KG1 (cell line): ENCODE data around the gene MAS1L.
"Not testable (repeated sequence)": the region's sequence is repeated elsewhere in the genome, so short reads cannot be mapped to it uniquely, and the experiment has no call there.

ENCODE experiments used
- DNase-seq: peaks from one replicate; lab custom pipeline; 2025; lab: John Stamatoyannopoulos, UW

The MAS1L gene

GRCh38 chr6:29479560-29479959 lies 8.2 kb downstream of the MAS1L start:
- no peak for DNase-seq

GRCh38 chr6:29478740-29479139 lies 9.0 kb downstream of the MAS1L start:
- no peak for DNase-seq

- no peak for DNase-seq
These were observed 9.8 kb downstream of the MAS1L start for GRCh38 chr6:29477923-29478450.

- DNase-seq, result no peak
These were observed 12.8 kb downstream of the MAS1L start for GRCh38 chr6:29474996-29475395.

- DNase-seq, result no peak
These were observed 21.5 kb downstream of the MAS1L start for GRCh38 chr6:29466241-29466640.

GRCh38 chr6:29465801-29466200 lies 22.0 kb downstream of the MAS1L start:
- no peak for DNase-seq

GRCh38 chr6:29465279-29465678 lies 22.5 kb downstream of the MAS1L start:
- no peak for DNase-seq

GRCh38 chr6:29462022-29462421 lies 25.7 kb downstream of the MAS1L start:
- DNase-seq, result no peak

GRCh38 chr6:29461021-29461814 lies 26.5 kb downstream of the MAS1L start:
- DNase-seq, result no peak

- DNase-seq, result no peak
These were observed 30.8 kb downstream of the MAS1L start, which contains the start of the genes OR11A1 and OR2H1 for GRCh38 chr6:29456971-29457370. TSS of gene OR11A1 (minus strand) at chr6:29457071. CDS start at chr6:29427641, 29,430 bp downstream. TSS of gene OR2H1 (plus strand) at chr6:29457155. CDS start at chr6:29461770, 4,615 bp downstream.

GRCh38 chr6:29451471-29452193 lies 36.1 kb downstream of the MAS1L start:
- DNase-seq, result no peak

- no peak for DNase-seq
These were observed 40.1 kb downstream of the MAS1L start for GRCh38 chr6:29447670-29448069.

GRCh38 chr6:29444031-29444430 lies 43.7 kb downstream of the MAS1L start:
- not testable (repeated sequence) for DNase-seq

GRCh38 chr6:29442719-29443118 lies 45.0 kb downstream of the MAS1L start:
- no peak for DNase-seq

- DNase-seq, result no peak
These were observed 48.8 kb downstream of the MAS1L start, which contains the start of gene OR10C1 for GRCh38 chr6:29439006-29439405. TSS of gene OR10C1 (plus strand) at chr6:29439306. CDS start at chr6:29440016, 710 bp downstream.

- not testable (repeated sequence) for DNase-seq
These were observed 51.0 kb downstream of the MAS1L start for GRCh38 chr6:29436730-29437129.
